NCI-H2196 treated with DMSO at 0.1 percent for 48 hours (cell line): ENCODE measurements around the gene MAP2K1.
A peak's percentile ranks its signal among the peaks of the same experiment; 100 is the strongest.
"Not testable (repeated sequence)": the region's sequence is repeated elsewhere in the genome, so short reads cannot be mapped to it uniquely, and the experiment has no call there.

ENCODE experiments used
- DNase-seq: peaks from one replicate; lab custom pipeline; 2025; ENCODE audit not compliant: unreplicated experiment; lab: John Stamatoyannopoulos, UW

MAP2K1 gene

DNA sequence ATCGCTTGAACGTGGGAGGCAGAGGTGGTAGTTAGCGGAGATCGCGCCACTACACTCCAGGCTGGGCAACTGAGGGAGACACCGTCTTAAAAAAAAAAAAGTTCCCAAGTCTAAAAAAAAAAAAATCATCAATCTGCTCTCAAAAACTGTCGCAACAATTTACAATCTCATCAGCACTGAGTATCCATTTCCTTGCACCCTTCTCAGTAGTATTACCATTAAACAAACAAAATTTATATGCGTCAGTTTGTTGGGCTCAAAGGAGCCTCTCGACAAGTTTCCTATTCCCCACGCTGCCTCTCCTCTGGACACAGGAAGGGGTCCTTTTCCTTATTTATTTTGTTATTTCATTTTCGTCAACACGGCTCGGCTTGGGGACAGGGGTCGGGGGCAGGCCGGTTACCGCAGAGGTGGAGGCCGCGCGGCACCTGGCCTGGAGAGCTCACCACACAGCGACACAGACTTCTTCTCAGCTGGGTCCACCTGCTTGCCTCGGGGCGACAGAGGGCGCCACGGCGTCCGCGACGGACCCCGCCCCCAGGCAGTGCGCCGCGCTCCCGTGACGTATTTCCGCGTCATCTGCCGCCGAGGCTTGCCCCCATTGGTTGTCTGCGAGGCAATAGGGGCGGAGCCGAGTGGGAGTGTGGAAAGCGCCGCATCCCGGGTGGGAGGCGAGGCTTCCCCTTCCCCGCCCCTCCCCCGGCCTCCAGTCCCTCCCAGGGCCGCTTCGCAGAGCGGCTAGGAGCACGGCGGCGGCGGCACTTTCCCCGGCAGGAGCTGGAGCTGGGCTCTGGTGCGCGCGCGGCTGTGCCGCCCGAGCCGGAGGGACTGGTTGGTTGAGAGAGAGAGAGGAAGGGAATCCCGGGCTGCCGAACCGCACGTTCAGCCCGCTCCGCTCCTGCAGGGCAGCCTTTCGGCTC is at the start of gene MAP2K1:
Gene MAP2K1 (plus strand): TSS at position 709 of the 920 bp plus-strand sequence. CDS start 436 bp downstream, outside the sequence.
- DNase-seq, result peak; percentile 69

DNA sequence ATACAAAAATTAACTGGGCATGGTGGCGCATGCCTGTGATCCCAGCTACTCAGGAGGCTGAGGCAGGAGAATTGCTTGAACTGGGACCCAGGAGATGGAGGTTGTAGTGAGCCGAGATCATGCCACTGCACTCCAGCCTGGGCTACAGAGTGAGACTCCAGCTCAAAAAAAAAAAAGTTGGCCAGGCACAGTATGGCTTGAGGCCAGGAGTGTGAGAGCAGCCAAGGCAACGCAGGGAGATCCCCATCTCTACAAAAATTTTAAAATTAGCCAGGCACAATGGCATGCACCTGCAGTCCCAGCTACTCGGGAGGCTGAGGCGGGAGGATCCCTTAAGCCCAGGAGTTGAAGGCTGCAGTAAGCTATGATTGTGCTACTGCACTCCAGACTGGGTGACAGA is 38.2 kb upstream of the MAP2K1 start:
- not testable (repeated sequence) for DNase-seq

DNA sequence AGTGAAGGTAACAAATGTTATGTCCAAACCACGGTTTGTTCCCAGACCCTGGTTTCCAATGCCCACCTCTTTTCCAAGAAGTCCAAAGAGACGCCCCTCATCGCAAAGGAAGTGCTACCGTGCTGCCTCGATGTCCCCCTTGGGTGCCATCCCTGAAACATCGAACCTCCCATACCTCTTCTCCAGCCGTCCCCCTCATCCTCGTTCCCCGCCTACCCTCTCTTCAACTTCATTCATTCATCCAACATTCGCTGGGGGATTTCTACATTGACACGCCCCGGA is 30.7 kb upstream of the MAP2K1 start:
- no peak for DNase-seq

DNA sequence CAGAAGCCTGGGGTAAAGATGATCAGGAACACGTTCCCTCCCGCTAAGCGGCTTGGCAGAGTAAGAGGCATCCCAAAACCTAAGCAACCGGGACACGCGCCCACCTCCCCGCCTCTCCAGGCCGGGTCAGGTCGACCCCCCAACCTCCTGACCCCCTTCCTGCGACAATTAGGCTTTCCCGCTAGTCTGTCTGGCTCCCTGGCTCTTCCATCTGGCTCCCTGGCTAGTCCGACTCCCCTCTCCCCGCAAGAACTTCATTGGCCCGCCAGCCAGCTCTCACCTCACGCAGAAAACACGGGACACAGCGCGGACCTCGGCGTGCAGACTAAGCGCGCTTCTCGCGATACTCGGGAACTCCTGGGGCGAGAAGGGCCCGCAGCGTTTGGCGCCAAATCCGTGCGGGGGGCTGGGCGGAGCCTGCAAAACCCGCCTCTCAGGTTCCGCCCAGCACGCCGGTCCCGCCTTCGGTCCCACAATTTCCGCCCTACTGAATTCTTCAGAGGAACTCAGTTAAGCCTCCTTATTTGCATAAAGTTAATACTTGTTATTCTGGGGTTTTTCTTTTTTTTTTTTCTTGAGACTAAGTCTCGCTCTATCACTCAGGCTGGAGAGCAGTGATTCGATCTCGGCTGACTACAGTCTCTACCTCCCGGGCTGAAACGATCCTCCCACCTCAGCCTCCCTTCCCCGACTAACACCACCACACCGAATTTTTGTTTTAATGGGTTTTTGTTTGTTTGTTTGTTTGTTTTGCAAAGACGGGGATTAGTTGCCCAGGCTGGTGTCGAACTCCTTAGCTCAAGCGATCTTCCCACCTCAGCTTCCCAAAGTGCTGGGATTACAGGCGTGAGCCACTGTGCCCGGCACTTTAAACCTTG is 30.1 kb upstream of the MAP2K1 start, which contains the start of gene TIPIN:
Gene TIPIN (minus strand): TSS at position 327 of the 878 bp plus-strand sequence. CDS start 3,738 bp downstream, outside the sequence.
- peak; percentile 65 for DNase-seq

DNA sequence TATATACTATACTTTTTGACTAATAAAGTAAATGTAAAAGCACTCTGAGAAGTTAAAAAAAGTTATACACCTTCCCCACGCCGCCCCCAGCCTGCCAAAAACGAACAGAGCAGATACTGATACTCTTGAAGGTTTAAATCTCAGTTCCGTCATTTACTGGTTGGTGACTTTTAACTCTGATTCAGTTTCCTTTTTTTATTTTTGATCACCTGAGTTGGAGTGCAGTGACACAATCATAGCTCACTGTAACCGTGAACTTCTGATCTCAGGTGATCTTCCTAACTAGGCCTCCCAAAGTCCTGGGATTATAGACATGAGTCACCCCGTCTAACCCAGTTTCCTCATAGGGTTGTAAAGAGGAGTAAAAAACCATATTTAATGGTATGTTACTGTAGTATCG is 27.0 kb upstream of the MAP2K1 start:
- no peak for DNase-seq

DNA sequence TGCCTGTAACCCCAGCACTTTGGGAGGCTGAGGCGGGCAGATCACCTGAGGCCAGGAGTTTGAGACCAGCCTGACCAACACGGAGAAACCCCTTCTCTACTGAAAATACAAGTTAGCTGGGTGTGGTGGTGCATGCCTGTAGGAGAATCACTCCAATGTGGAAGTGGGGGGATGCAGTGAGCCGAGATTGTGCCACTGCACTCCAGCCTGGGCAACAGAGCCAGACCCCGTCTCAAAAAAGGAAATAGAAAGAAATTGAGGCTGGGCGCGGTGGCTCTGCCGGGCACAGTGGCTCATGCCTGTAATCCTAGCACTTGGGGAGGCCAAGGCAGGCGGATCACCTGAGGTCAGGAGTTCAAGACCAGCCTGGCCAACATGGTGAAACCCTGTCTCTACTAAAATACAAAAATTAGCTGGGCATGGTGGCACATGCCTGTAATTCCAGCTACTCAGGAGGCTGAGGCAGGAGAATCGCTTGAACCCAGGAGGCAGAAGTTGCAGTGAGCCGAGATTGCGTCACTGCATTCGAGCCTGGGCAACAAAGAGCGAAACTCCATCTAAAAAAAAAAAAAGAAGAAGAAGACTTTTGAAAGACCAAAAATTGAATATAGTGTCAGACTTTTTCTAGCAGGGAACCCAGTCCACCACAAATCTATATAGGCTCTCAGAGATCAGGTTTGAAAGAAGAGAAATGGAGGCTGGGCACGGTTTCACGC is 24.8 kb upstream of the MAP2K1 start:
- DNase-seq, result not testable (repeated sequence)

DNA sequence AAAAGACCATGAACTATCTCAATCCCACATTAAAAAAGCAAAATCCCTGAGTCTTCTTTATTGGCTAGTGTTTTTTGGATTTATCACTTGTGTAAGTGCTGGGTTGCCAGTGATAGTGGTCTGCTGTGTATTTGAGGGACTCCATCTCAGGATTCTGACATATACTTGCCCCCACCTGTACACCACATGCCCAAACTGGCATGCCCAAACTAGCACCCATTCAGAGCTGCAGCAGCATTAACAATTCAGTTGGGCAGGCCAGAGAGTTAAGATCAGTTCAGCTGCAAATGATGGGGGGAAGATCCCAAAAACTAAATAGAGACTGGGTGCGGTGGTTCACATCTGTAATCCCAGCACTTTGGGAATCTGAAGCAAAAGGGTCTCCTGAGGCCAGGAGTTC is 23.9 kb upstream of the MAP2K1 start:
- no peak for DNase-seq

DNA sequence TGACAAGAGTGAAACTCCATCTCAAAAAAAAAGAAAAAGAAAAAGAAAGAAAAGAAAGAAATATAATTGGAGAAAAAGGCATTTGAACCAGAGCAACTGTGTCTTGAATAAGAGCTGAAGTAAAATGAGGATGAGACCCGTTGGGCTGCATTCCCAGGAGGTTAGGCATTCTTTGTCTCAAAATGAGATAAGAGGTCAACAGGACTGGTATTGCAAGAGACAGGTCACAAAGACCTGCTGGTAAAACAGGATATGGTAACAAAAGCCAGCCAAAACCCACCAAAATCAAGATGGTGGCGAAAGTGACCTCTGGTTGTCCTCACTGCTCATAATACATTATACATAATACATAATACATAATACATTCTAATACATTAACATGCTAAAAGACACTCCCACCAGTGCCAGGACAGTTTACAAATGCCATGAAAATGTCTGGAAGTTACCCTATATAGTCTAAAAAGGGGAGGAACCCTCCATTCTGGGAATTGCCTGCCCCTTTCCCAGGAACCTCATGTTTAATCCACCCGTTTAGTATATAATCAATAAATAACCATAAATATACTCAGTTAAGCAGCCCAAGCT is 21.7 kb upstream of the MAP2K1 start:
- no peak for DNase-seq

DNA sequence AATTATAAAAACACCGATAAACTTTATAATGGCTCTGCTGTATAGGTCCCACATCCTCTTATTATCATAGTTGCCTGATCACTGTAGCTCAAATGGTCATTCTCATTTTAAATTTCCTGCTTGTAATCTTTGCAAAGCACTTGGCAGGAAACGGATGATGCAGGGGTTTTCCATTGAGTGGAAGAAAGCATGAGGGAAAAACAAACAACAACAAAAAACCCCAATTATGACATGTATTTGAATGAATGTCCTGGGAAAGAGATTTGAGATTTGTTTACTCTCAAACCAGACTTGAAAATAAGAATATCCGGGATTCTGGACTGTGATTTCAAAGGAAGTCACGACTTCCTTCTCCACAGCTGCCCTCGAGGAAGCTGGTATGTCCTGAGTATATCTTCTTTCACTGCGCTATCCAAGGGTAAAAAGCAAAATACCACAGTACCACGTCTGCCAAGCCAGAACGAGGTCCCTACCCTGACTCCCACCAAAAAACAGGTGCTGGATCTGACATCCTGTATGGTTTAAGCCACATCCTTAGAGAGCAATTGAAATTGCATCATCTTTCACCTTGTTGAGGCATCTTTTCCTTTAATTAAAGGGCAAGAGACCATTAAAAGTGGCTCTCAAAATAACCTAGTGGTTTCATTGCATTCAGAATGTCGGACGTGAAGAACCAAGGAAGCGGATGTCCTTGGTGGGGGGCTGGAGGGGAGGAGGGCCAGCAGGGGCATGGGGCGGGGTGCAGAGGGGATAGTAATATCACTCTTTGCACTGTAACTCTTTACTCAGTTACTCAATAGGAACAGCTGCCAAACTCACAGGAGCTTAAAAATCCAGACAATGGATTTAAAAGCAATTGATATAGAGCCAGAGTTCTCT is 16.7 kb upstream of the MAP2K1 start:
- DNase-seq, result peak; percentile 18

DNA sequence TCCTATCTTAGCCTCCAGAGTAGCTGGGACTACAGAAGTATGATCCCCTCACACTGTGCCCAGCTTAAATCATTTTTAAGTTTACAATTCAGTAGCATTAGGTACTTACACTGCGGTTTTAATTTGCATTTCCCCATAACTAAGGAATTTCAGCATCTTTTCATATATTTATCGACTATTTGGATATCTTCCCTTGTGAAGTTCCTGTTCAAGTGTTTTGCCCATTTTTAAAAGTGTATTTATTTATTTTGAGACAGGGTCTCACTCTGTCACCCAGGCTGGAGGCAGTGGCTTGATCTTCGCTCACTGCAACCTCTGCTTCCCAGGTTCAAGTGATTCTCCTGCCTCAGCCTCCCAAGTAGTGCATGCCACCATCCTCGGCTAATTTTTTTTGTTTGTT is 12.5 kb upstream of the MAP2K1 start:
- DNase-seq, result no peak

DNA sequence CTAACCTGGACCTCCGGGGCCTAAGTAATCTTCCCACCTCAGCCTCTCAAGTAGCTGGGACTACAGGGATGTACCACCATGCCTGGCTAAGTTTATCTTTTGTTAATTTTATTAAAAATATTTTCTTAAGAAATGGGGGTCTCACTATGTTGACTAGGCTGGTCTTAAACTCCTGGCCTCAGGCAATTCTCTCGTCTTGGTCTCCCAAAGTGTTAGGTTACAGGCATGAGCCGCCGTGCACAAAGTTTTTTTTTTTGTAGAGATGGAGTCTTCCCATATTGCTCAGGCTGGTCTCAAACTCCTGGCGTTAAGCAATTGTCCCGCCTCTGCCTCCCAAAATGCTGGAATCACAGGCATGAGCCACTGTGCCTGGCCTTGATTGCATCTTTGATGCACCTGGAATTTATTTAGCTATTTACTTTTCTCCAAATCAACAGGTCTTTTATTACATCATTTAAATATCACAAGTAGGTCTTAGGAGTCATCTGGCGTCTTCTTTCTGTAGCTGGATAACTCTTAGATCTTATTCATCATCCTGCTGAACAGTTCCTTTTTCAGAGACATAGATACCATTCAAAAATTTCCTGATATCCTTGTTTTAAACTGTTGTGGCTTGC is 7.8 kb upstream of the MAP2K1 start:
- no peak for DNase-seq

DNA sequence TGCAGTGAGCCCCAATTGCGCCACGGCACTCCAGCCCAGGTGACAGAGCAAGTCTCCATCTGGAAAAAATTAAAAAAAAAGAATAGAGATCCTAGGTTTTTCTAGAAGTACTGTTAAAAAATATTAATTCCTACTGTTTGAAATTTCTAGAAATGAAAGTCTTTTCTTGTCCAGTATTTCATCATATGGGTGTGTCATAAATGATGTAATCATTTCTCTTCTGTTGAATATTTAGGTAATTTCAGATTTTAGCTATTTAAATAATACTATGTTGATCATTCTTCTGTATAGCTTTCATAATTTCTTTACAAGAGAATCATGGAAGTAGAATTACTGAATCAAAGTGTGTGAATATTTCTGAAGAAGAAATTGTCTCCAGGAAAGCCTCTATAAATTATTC is 5.3 kb upstream of the MAP2K1 start:
- DNase-seq, result not testable (repeated sequence)

DNA sequence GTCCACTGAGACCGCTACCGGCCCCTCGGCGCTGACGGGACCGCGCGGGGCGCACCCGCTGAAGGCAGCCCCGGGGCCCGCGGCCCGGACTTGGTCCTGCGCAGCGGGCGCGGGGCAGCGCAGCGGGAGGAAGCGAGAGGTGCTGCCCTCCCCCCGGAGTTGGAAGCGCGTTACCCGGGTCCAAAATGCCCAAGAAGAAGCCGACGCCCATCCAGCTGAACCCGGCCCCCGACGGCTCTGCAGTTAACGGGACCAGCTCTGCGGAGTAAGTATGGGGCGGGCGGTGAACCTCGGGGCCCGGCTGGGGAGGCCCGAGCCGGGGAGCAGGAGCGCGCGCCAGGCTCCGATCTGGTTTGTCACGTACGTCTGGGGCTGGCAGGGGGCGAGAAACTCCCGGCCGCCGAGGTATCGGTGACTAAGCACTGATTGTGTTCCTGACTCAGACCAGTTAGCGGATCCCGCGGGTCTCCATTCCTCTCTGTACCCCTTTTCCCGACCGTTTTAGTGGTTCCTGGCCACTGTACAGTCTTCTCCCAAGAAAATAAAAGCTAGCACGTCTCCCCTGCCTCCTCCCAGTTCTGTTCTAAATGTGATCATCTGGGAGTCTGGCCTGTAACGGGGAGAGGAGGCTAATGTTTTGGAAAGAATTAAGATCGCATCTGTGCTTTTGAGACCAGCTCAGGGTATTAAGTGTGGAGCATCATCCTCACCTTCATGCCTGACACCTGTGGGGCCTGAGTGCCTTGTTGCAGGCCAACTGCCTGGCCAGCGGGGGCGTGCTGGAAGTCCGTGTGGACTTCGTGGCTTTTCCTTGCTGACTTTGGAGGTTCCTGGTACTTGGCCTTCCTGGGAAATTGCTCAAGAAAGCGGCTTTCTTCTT is 691 bp downstream of the MAP2K1 start:
- no peak for DNase-seq

DNA sequence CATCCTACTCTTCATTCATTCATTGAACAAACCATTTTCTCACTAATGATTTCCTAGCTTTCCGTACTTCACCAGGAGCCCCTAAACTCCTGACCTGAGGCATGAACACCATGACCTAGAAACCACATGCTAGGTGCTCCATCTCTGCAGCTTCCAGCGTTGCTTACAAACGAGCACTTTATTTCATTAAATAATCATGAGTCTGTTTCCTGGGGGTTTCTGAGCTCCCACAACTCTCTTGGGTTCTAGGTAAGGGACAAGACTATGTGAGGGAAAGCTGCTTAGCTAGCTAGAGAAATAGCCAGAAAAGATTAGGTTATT is 1.3 kb downstream of the MAP2K1 start:
- DNase-seq, result no peak

DNA sequence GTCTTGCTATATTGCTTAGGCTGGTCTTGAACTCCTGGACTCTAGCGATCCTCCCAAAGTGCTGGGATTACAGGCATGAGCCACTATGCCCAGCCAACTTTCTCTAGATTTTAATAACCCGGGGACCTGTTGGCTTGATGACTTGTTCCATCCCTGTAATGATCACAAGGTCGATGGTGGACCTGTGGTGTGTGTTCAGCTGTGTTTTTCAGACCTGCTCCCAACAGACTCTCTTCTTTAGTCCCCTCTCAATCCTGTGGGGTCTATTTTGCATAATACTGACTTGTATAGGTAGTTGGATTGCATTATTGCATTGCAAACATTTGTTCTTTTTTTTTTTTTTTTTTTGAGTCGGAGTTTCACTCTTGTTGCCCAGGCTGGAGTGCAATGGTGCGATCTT is 1.9 kb downstream of the MAP2K1 start:
- DNase-seq, result no peak

DNA sequence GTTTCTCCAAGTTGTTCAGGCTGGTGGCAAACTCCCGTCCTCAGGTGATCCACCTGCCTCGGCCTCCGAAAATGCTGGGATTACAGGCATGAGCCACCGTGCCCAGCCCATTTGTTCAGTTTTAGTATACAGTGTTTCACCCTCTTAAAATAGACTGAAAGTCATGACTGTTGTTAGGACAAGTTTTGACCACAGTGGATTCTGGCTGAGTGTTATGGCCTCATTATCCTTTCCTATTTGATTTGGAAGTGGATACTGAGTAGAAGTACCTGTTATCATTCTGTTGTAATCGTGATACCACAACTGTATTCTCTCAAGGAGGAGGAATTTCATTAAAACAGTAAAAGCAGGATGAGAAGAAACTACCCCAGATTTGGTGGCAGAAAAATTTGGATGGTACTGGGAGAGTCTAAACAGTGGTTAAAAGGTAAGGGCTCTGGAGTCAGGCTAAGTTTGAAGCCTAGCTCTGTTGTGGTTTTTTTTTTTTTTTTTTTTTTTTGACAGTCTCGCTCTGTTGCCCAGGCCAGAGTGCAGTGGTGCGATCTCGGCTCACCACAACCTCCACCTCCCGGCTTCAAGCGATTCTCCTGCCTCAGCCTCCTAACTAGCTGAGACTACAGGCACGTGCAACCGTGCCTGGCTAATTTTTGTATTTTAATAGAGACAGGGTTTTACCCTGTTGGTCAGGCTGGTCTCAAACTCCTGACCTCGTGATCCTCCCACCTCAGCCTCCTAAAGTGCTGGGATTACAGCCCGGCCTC is 2.6 kb downstream of the MAP2K1 start:
- no peak for DNase-seq

DNA sequence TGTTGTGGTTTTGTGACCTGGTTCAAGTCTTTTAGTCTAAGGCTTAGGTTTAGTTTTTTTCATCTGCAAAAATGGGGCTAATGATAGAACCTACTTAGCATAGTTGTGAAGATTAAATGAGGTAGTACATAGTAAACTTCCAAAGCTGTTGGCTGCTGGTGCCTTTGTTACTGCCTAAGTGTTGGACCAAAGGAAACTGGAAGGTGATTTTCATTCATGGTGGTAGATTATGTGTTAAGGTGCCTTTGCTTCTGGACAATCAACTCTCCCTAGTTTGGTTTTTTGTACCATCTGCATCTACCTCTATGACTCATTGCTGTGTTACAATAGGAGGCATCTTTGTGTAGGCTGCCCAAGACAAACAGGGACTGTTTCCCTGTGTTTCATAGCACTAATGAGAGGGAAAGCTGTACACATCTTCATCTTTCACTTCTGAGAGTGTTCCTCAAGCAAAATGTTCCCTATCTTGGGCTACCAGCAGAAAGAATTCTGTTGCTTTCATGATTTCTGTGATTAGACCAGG is 3.2 kb downstream of the MAP2K1 start:
- no peak for DNase-seq

DNA sequence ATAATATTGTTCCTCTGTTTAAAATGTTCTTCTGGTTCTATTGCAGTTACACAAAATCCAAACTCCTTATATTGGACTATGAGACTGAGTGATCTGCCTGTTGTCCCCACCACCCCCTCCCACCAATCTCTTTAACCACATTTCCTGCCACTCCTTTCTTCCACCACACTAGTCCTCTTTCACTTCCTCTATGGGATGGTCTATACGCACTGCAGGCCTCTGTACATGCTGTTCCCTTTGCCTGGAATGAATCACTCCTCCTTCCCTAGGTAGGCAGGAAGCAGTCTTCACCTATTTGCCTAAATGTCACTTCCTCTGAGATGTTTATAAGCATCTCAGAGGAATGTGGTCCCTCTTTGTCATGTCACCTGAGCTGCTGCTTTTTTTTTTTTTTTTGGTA is 4.0 kb downstream of the MAP2K1 start:
- DNase-seq, result no peak
